H1 (cell line): ENCODE results near the gene RNPS1. TPM values are rescaled to one million over a fixed set of nuclear protein-coding genes. Genes with fewer than 3 reads are reported as not detected.

Experiments used
- ASH2L ChIP-seq: fragments of 200-600, 300-600 bp; sonication (generic); IDR thresholded peaks from one replicate; pipeline ENCODE4 v1.7.1; 2017; ENCODE audit warnings: low read length
- BRCA1 ChIP-seq: IDR thresholded peaks from 2 replicates; pipeline ENCODE4 v1.6.1; 2012; ENCODE audit warnings: low read depth, low read length, improper control_type of control experiment
- CBX5 ChIP-seq: fragments of 300-800, 300-1000 bp; sonication (generic); IDR thresholded peaks from 2 replicates; pipeline ENCODE4 v1.7.1; 2016; ENCODE audit warnings: antibody characterized with exemption, low read length, low read depth
- EZH2 ChIP-seq: fragments of 200-600 bp; sonication (generic); IDR thresholded peaks from 2 replicates; pipeline ENCODE4 v1.7.1; 2012; ENCODE audit warnings: low read depth, mild to moderate bottlenecking, moderate library complexity, low read length, inconsistent platforms; ENCODE audit not compliant: severe bottlenecking
- FOSL1 ChIP-seq: IDR thresholded peaks from 2 replicates; pipeline ENCODE4 v1.6.1; 2011; ENCODE audit warnings: mild to moderate bottlenecking, low read depth, low read length, moderate library complexity; ENCODE audit not compliant: insufficient read depth
- HDAC6 ChIP-seq: IDR thresholded peaks from one replicate; pipeline ENCODE4 v1.7.1; 2012; ENCODE audit warnings: low read depth, mild to moderate bottlenecking, inconsistent platforms, low read length, moderate library complexity
- POLR2AphosphoS5 ChIP-seq: IDR thresholded peaks from 2 replicates; pipeline ENCODE4 v1.6.1; 2011; ENCODE audit warnings: low read depth, low read length
- RFX5 ChIP-seq: IDR thresholded peaks from 2 replicates; pipeline ENCODE4 v1.6.1; 2011; ENCODE audit warnings: low read depth, low read length, improper control_type of control experiment, borderline replicate concordance
- SP2 ChIP-seq: IDR thresholded peaks from 2 replicates; pipeline ENCODE4 v1.6.1; 2012; ENCODE audit warnings: mild to moderate bottlenecking, low read length, inconsistent platforms
- polyA plus RNA-seq, 7 experiments: library from polyadenylated mRNA; depleted of rRNA in 3 of 7; stranded (reverse) in 5 of 7; unstranded in 2 of 7; fragments of >200 nt in 5 of 7; fragments of 200-250 nt in 2 of 7; gene quantifications; 1 replicate in 5 of 7; 2 replicates in 1 of 7; 4 replicates in 1 of 7; pipeline versions ENCODE4 v1.2.1 to v1.2.3, GENCODE V29; 2011 to 2013; ENCODE audit warnings: missing spikeins in 2 of 7, mixed read lengths in 2 of 7
- total RNA-seq: library from RNA; stranded (reverse); fragmentation: NEBNext Ultra II Directional; extraction: Animal tissue kit (Norgen Biotek cat#: 25700); gene quantifications from 2 replicates; pipeline ENCODE4 v1.2.1, GENCODE V29; 2021

RNPS1 gene
- total and polyA plus RNA-seq, 2 of the 8 experiments (the other 6 are each of a cell fraction or from before 2014, with no cell fraction given) = 330 to 350 TPM

DNA sequence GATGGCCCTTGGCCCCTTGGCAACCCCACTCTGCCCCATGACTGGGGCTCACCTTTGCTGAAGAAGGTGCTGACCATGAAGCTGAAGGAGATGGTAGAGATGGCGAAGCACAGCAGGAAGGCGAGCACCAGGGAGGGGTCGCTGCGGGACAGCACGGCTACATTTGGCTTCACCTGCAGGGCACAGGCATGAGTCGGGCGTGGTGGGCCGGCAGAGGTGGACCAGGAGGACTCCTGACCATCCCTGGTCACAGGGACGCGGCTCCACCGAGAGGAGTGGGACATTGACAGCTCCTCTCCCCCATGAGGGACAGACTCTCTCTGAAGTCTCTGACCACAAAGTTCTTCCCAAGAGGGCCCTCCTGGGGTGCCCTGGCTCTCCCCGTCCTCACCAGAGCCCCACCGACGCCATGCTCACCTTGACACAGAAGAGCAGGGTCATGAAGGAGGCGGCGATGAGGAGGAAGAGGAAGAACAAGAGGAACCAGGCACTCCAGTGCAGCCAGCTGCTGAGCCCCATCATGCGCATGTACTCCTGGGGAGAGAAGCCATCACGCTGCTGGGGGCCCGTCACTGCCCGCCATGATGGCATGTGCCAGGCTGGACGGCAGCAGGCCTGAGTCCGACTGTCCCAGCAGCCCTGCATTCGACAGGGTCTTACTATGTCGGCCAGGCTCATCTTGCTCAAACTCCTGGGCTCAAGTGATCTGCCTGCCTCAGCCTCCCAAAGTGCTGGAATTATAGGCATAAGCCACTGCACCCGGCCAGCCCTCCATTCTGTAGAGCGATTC lies 49.5 kb upstream of the RNPS1 start (continued):
- TF ChIP-seq POLR2AphosphoS5 = no peak
- TF ChIP-seq ASH2L = no peak
- TF ChIP-seq FOSL1 = no peak
- TF ChIP-seq RFX5 = no peak
- no peak for TF ChIP-seq CBX5
- no peak for TF ChIP-seq HDAC6
- TF ChIP-seq SP2 = no peak
- no peak for TF ChIP-seq EZH2
- TF ChIP-seq BRCA1 = no peak
